Endothelial cell of umbilical vein (primary cell): ENCODE results near the gene RGS7. TPM values are rescaled to one million over a fixed set of nuclear protein-coding genes. Genes with fewer than 3 reads are reported as not detected.

ENCODE experiments used
- BruUV-seq: library from RNA; stranded (reverse); fragments of 400-500 nt; replicated peaks from 2 replicates; lab custom pipeline; 2021; lab: Mats Ljungman, UMichigan
- CTCF ChIA-PET: fragments of 300-600, 350-600 bp; sonication (Branson Sonifier 250); formaldehyde crosslinking; loops from one replicate; lab custom pipeline; 2021; ENCODE audit warnings: antibody characterized with exemption, inconsistent platforms; lab: Charles Lee
- POLR2A ChIA-PET: fragments of 300-600, 350-600 bp; sonication (Branson Sonifier 250); formaldehyde crosslinking; loops from one replicate; lab custom pipeline; 2021; ENCODE audit warnings: antibody characterized with exemption, inconsistent platforms; lab: Charles Lee
- DNase-seq: peaks from one replicate; pipeline ENCODE4 v3.0.0-alpha.2; 2011; ENCODE audit warnings: low read depth, low spot score
- FAIRE-seq: peaks from 2 replicates; lab custom pipeline; 2011; peaks lifted over from hg19 to GRCh38; lab: Jason Lieb, UNC
- H2AFZ ChIP-seq: 2 replicates; pipeline ENCODE4 v1.6.0; 2012; ENCODE audit warnings: low read depth, low read length, control low read depth, inconsistent platforms
- H3K27ac ChIP-seq: 2 replicates; pipeline ENCODE4 v1.5.1; 2011; ENCODE audit warnings: low read depth, mild to moderate bottlenecking, control low read depth, low read length, moderate library complexity; ENCODE audit not compliant: insufficient read depth
- H3K27me3 ChIP-seq, 2 experiments: 2 replicates each; pipeline versions ENCODE4 v1.6.0 to v1.6.1; 2011; ENCODE audit warnings: low read length in 2 of 2, mixed read lengths in 1 of 2; ENCODE audit not compliant: control insufficient read depth in 2 of 2, insufficient read depth in 2 of 2
- H3K36me3 ChIP-seq, 2 experiments: 2 replicates in 1 of 2; 3 replicates in 1 of 2; pipeline ENCODE4 v1.5.1; 2011; ENCODE audit warnings: low read length in 2 of 2, mild to moderate bottlenecking in 1 of 2, moderate library complexity in 1 of 2; ENCODE audit not compliant: control insufficient read depth in 2 of 2, insufficient read depth in 2 of 2; ENCODE audit errors: extremely low read depth in 1 of 2
- H3K4me1 ChIP-seq: 3 replicates; pipeline ENCODE4 v1.5.1; 2011; ENCODE audit warnings: mild to moderate bottlenecking, low read length; ENCODE audit not compliant: control insufficient read depth, insufficient read depth; ENCODE audit errors: extremely low read depth
- H3K4me2 ChIP-seq: 2 replicates; pipeline ENCODE4 v1.6.1; 2011; ENCODE audit warnings: low read length, control low read depth, mixed read lengths; ENCODE audit not compliant: insufficient read depth
- H3K4me3 ChIP-seq, 3 experiments: fragments of 200-600 bp in 1 of 3; sonication (generic), shearing (Covaris generic) in 1 of 3; replicated peaks in 1 of 3; 2 replicates each; pipeline ENCODE4 v1.5.1; 2011 to 2016; ENCODE audit warnings: control low read depth in 3 of 3, low read length in 3 of 3, mild to moderate bottlenecking in 2 of 3, inconsistent platforms in 1 of 3, low read depth in 1 of 3, moderate library complexity in 1 of 3; ENCODE audit not compliant: insufficient read depth in 1 of 3
- H3K79me2 ChIP-seq: 2 replicates; pipeline ENCODE4 v1.6.0; 2012; ENCODE audit warnings: low read length, inconsistent platforms; ENCODE audit not compliant: control insufficient read depth, insufficient read depth
- H3K9ac ChIP-seq: replicated peaks from 2 replicates; pipeline ENCODE3; 2011; ENCODE audit warnings: low read length, control low read depth; ENCODE audit not compliant: insufficient read depth; ENCODE audit errors: extremely low read depth
- H3K9me1 ChIP-seq: replicated peaks from 3 replicates; pipeline ENCODE4 v1.6.0; 2011; ENCODE audit warnings: mild to moderate bottlenecking, low read length; ENCODE audit not compliant: control insufficient read depth, insufficient read depth; ENCODE audit errors: extremely low read depth
- H3K9me3 ChIP-seq: replicated peaks from 2 replicates; pipeline ENCODE4 v1.5.1; 2012; ENCODE audit warnings: low read length, inconsistent platforms; ENCODE audit not compliant: control insufficient read depth, insufficient read depth
- H4K20me1 ChIP-seq: replicated peaks from 2 replicates; pipeline ENCODE3; 2011; ENCODE audit warnings: mild to moderate bottlenecking, low read length; ENCODE audit not compliant: control insufficient read depth, insufficient read depth; ENCODE audit errors: extremely low read depth
- CTCF ChIP-seq, 2 donors: IDR thresholded peaks; 1 replicate in 1 of 2; 2 replicates in 1 of 2; pipeline ENCODE4 v1.5.1; 2011; ENCODE audit warnings: low read length in 2 of 2, mild to moderate bottlenecking in 2 of 2, moderate library complexity in 2 of 2, control low read depth in 1 of 2, inconsistent platforms in 1 of 2, low read depth in 1 of 2; ENCODE audit not compliant: insufficient read depth in 1 of 2; ENCODE audit errors: extremely low read depth in 1 of 2
- EZH2 ChIP-seq: IDR thresholded peaks from 2 replicates; pipeline ENCODE4 v1.6.1; 2012; ENCODE audit warnings: borderline replicate concordance, low read depth, mild to moderate bottlenecking, moderate library complexity, low read length, inconsistent platforms; ENCODE audit not compliant: severe bottlenecking
- FOS ChIP-seq: IDR thresholded peaks from 2 replicates; pipeline ENCODE4 v1.6.1; 2011; ENCODE audit warnings: mild to moderate bottlenecking, low read length, moderate library complexity, borderline replicate concordance; ENCODE audit not compliant: insufficient read depth
- JUN ChIP-seq: IDR thresholded peaks from 2 replicates; pipeline ENCODE4 v1.6.1; 2011; ENCODE audit warnings: borderline replicate concordance, low read depth; ENCODE audit not compliant: insufficient read length, insufficient read depth
- MAX ChIP-seq: IDR thresholded peaks from 2 replicates; pipeline ENCODE4 v1.6.1; 2011; ENCODE audit not compliant: insufficient read depth, insufficient read length
- MYC ChIP-seq: IDR thresholded peaks from one replicate; pipeline ENCODE4 v1.6.1; 2011; ENCODE audit warnings: mild to moderate bottlenecking, low read depth, low read length
- POLR2A ChIP-seq: IDR thresholded peaks from 2 replicates; pipeline ENCODE4 v1.6.1; 2012; ENCODE audit warnings: low read depth, mild to moderate bottlenecking, control low read depth, low read length
- POLR2AphosphoS5 ChIP-seq: IDR thresholded peaks from 2 replicates; pipeline ENCODE4 v1.6.1; 2012; ENCODE audit warnings: low read depth, mild to moderate bottlenecking, control low read depth, low read length, moderate library complexity; ENCODE audit not compliant: insufficient read depth
- dilution Hi-C: fragments of 300-500 bp; cut with MboI; formaldehyde crosslinking; loops from one replicate; pipeline ENCODE4 v1.15.0; 2019; ENCODE audit warnings: low sequenced_read_pairs; ENCODE audit not compliant: extremely low pct_ligation_motif_present
- intact Hi-C: fragments of 100-400 bp; cut with micrococcal nuclease; formaldehyde crosslinking; loops from one replicate; pipeline ENCODE4 v1.10.0; 2022
- polyA plus RNA-seq, 4 experiments: library from polyadenylated mRNA; depleted of rRNA in 3 of 4; stranded (reverse) in 3 of 4; unstranded in 1 of 4; fragments of >200 nt; gene quantifications; 2 replicates each; pipeline versions ENCODE4 v1.2.1 to v1.2.3, GENCODE V29; 2011 to 2012; ENCODE audit warnings: missing spikeins in 1 of 4
- total RNA-seq: library from RNA; stranded (reverse); gene quantifications from 2 replicates; pipeline ENCODE4 v1.2.3, GENCODE V29; 2021

Gene RGS7
- total and polyA plus RNA-seq, 2 donors (not counting 3 experiments of a cell fraction or from before 2014, with no cell fraction given), result 0.43 to 0.44 TPM

GRCh38 chr1:240985081-240985480 is 371.9 kb downstream of the RGS7 start:
- no peak for TF ChIP-seq JUN
- no peak for TF ChIP-seq POLR2A
- TF ChIP-seq MYC, result no peak
- no peak for TF ChIP-seq EZH2
- no peak for TF ChIP-seq MAX
- TF ChIP-seq POLR2AphosphoS5, result no peak
- TF ChIP-seq FOS, result no peak
- TF ChIP-seq CTCF (IDR thresholded peaks at IDR 0.05; ENCODE audit: extremely low read depth in 1 of 2, insufficient read depth in 1 of 2, low read depth in 1 of 2, low read length in 2 of 2), result no peak
- no peaks in the 10 kb centered on the region for H3K36me3 ChIP-seq
- no peak overlapping the region for H3K9ac ChIP-seq
- H3K9me1 ChIP-seq, result no peaks in the 10 kb centered on the region
- no peaks in the 10 kb centered on the region for H3K4me1 ChIP-seq
- H3K9me3 ChIP-seq, result no peaks in the 10 kb centered on the region
- no peaks in the 10 kb centered on the region for H3K27me3 ChIP-seq
- FAIRE-seq, result no peak
- H3K27ac ChIP-seq, result no peak overlapping the region
- no peaks in the 10 kb centered on the region for H4K20me1 ChIP-seq
- H3K4me3 ChIP-seq, result no peak overlapping the region
- dilution Hi-C loops, result no loop called here
- intact Hi-C loops, result no loop called here
- H2AFZ ChIP-seq, result no peak overlapping the region
- POLR2A ChIA-PET, result no interaction called here
- DNase-seq, result no peak
- CTCF ChIA-PET, result no interaction called here
- H3K4me2 ChIP-seq, result no peak overlapping the region
- no peaks in the 10 kb centered on the region for H3K79me2 ChIP-seq
- no TSS peak for BruUV-seq
